GM19452 (cell line): ENCODE measurements around the gene HOXA3.

ENCODE experiments used
- ATAC-seq: cut with Tn5 transposase; IDR thresholded peaks from one replicate; pipeline ENCODE4 v1.9.1; 2021; ENCODE audit not compliant: unreplicated experiment

Gene HOXA3

DNA sequence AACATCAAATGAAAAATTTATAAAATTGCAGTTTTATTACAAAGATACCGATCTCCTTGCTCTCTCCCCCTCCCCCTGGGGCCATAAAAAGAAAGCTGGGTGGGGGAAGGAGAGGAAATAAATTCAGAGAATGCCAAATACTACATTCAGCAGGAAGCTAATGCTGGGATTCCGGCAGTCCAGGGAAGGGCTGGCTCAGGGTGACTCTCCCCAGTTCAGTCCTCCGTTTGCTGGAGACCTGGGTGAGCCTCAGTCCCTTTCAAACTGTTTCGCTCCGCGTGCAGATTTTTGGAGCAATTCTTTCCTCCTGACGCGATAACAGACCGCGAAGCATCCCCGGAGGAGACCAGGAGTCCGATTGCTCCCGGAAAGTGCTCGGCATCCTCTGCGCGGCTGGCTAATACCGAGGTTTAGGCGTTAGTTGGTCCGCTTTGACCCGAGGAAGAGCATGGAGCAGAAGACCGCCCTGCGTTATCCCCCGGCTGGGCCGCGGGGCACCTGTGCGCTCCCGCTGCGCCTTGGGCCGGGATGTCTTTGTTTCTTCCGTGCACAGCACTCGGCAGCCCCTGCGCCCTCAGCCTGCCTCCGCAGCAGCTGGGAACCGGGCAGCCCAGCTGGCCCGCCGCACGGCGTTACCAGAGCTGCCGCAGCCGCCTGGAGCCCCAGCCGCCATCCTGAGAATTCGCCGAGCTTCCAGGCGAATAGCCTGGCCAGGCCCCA, 46.0 kb downstream of the HOXA3 start:
- no peak for ATAC-seq

DNA sequence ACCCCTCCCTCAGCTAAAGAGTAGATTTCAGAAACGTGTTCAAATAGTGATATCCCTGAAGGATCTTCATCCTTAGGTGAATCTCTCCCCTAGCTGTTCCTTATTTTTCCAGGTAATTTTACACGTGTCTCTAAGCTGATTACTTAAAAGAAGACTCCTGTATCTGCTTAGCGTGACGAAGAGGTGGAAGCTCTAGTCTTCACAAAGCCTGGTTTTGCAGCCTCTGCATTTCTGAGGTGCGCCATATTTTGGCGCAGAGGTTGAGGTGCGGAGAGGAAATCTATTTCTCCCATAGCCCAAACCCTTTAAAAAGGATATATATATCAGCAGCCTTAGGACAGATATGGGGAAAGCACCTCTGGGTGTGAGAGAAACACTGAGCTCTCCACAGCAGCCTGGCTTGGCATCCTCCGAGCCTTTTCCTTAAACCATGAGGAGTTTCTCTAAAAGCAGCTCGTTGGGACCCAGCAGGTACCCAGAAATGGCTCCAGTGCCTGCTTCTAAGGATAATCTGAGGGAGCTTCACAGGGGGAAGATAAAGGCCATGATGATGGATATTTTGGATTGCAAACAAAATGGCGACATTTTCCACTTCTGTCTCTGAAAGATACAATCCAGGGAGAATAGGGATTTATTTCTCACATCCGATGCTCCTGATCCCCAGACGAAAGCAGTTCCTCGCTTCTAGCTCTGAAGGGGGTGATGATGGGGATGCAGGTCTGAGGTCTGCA, 46.9 kb downstream of the HOXA3 start:
- no peak for ATAC-seq

DNA sequence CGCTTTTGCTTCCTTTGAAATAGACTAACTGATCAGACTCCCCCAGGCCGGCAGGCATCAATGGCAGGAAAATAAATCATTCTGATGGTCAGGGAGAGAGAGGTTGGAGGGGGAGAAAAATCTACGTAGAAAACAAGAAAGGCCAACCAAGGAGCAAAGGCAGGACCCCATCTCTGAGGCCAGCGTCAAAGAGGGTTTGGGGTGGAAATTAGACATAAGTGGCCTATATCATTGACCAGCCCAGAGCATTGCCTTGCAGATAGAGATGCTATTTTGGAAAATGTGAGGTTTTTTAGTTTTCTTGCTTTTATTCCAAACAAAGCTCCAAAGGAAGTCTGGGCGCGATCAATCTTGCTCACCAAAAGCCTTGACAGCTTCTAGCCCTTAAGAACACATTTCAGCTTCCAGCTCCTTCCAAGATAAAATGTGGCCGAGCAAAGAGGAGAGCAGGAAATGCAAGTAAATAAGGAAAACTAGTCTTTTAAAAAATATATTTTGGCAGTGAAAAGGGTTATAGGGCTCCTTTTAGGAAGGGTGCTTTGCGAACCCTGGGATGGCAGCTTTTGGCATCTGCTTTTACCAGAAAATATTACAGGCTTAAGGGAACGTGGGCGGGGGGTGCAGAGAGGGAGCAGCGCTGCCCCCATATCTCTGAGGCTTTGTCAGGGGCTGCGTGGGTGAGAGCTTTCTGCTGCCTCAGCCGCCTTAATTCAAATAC, 47.9 kb downstream of the HOXA3 start:
- no peak for ATAC-seq

DNA sequence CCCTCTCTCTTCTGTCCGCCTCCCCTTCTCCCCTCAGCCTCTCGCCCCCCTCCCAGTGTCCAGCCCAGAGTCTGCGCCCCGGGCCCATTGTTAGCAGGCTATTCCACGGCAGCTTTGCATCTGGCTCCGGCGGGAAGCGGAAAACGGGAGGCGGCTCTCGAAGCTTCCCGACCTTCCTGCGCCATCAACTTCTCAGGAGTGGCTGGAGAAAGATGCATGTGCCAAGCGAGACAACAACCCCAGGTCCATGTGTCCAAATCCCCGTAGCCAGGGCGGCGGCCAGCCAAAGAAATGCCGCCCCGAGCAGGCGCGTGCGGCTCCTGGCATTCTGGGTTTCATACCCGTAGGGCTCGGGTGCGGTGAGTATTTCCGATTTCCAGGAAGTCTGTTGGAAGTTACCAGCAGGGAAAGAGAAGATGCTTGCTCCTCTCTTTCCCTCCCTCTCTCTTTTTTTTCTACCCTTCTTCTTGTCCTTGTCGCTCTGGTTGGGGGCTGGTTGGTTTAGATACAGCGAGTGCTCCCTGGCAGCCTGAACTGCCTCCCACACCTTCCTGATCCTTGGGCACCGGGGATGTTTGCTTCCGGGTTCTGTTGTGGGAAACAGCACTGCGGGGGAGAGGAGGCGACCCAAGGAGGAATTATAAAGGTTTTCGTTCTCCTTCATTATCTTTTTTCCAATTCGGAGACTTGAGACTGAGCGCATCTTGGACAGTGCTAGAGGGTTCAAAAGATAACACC, 48.7 kb downstream of the HOXA3 start:
- no peak for ATAC-seq

DNA sequence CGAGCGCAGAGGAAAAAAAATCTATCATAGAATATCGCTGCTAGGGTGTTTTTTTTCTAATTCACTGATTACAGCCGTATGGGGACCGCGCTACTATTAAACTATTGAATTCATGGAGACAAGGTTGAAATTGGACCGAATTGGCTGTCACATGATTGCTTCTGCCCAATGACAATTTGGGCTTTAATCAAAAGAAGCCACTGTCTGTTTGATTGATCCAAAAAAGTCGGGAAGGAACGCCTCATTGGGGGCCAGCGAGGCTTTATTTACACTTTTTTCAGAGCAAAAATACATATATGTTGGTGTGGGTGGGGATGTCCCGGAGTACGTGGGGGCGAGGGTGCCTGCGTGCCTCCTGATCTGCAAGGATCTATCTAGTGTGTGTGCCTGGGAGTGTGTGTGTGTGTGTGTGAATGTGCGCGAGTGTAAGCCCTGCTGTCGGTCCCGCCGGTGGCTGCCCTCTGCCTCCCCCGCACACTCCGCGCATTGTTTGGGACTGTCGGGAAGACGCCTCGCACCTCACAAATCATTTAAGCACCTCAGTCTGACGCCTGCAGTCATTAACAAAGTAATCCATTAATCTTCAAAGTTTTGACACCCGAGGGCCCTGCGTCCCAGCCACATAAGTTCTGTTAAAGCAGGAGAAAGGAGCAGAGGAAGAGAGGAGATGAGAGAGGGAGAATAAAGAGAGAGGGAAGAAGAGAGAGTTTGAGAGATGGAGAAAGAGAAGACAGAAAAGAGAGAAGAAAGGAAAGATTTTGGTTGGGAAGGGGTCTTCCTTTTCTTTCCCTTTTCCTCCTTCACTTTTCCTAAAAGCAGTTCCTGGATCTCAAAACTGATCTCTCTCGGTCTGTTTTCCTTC, 49.6 kb downstream of the HOXA3 start, which contains the start of gene HOXA2:
Gene HOXA2, minus strand, starts transcription at position 103 of the 862 bp plus-strand sequence. CDS start 183 bp downstream, outside the sequence.
- no peak for ATAC-seq

DNA sequence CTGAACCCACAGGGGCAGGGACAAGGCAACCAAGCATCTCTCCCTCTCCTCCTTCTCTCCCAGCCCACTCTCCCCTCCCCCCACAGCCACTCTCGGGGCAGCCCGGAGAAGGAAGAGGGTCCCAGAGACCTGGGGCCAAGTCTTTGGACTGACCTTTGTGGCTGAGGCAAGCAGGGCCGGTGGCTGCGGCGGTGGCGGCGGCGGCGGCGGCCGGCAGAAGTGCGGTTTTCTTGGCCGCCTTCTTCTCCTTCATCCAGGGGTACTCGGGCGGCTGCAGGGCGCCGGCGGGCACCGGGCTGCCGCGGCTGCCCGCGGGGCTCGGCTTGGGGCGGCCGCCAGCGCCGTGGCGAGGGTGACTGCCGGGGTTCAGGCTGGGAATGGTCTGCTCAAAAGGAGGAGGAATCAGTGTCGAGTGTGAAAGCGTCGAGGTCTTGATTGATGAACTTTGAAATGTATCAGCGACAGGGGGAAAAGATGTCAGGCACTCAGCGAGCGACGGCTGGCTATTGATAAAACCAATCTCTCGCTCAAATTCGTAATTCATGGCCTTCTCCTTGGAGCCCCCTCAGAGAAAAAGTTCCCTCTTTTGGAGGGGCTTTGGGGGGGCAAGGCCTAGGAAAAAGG, 50.3 kb downstream of the HOXA3 start:
- no peak for ATAC-seq

DNA sequence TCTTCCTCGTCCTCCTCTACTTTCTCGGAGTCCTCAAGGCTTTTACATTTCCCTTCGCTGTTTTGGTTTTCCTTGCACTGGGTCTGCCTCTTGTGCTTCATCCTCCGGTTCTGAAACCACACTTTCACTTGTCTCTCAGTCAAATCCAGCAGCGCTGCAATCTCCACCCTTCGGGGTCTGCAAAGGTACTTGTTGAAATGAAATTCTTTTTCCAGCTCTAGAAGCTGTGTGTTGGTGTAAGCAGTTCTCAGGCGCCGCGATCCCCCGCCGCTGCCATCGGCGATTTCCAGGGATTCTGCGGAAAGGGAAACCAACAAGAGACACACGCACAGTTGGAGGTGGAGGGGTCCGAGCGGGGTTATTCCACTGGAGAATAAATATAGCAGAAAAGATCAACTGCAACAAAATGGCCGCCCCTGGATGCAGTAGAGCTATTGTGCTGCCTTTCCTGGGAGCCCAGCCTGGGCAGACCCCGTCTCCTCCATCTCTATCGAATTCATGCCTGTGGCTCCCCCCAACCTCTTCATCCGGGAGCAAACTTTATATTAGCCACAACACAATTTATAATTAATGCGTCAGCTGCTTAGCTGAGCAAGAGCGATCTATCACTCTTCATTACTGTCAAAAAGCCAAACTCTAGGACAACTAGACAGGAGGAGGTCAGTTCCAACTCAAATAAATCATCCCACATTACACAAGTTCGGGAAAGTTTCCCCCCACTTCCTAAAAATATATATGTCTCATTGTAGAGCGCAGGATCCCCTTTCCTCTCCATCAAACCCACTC, 51.0 kb downstream of the HOXA3 start:
- ATAC-seq: no peak

DNA sequence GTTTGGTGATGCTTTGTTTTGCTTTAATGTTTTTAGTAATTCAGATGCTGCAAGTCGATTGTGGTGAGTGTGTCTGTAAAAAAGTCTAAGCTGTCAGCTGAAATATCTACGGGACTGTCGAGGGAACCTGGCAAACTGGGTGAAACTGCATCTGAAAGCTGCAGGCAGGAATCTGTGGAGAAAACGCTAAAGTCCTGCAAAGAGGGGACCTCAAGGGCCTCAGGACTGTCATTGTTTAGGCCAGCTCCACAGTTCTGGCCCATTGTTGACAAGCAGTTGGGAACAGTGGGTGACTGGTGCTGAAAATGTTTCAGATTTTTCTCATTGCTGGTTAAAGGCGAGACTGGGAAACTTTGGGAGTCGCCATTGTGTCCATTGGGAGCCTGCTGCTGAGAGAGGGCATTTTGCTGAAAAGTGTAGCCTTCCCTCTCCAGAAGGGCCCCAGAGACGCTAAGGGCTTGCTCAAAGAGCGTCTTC, 51.7 kb downstream of the HOXA3 start:
- ATAC-seq: no peak

DNA sequence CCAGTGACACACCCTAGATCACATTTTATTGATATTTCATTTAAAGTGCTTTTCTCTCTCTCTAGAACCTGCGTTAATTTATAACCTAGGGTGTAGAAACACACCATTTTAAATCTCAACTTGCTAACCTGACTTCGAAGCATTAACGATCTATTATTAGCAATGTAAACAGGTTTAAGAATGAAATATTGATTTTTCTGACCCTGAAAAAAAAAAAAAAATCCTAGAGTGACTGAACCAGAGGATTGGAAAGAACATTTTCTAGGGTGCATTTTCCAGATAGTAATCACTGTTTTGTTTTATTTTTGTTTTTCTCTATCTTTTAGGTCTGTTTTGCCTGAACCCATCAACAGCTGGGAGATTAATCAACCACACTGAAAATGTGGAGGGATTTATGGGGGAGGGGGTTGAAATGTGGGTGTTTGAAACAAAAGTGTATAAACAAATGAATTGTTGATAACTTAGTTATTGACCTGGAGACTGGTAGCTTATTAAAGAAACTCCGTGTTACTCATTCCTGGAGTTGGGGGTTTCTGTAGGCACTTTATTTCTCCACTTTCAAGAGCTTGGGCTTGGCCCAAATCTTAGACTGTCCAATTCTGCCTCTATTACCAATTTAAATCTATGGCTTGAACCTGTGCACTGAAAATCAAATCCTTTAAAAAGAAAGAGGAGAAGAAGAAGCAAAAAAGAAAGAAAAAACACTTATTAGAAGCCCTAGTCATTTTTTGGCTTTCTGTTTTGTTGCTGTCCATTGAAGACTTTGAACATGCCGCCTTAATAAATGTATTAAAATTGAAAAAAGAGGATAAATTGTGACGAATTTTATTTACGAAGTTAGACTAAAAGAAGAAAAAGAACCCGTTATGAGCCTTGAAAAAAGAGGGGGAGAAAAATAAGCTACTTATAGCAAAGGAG, 52.7 kb downstream of the HOXA3 start:
- no peak for ATAC-seq

DNA sequence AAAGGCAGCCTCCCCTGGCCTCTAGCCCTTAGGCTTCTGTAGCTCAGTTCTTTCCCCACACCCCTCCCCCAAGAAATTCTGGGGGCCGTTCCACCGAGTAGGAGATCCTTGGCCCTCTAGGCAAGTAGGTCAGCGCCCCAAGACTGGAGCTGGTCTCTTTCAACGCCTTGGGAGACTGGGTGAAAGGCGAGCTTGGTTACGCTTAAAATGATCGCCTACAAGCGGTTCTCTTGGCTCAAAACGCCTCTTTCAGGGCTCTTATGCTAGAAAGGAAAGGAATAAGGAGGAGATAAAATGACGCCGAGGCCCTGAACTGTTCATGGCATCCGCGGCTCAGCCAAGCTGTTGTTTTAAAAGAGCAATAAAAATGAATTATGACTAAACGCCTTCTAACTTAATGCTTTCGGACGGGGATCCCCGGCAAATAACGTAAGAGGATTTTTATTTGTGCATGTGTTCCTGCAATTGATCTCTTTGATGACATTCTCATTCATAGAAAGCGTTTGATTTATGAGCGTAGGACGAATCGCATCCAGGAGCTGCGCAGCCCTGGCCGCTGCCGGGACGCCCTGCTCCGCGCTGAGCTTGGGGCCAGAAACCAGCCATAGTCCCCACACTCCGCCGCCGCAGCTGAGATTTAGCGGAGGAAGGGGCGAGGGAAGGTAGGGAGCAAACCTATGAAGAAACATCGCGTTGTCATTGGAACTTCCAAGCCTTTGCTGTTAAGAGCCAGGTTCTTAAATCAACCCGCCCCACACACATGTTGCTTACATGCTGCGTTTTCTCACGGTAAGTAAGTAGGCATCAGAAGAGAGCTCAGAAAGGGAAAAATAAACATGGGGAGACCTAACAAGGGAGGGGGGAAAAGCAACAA, 53.6 kb downstream of the HOXA3 start:
- ATAC-seq: no peak

DNA sequence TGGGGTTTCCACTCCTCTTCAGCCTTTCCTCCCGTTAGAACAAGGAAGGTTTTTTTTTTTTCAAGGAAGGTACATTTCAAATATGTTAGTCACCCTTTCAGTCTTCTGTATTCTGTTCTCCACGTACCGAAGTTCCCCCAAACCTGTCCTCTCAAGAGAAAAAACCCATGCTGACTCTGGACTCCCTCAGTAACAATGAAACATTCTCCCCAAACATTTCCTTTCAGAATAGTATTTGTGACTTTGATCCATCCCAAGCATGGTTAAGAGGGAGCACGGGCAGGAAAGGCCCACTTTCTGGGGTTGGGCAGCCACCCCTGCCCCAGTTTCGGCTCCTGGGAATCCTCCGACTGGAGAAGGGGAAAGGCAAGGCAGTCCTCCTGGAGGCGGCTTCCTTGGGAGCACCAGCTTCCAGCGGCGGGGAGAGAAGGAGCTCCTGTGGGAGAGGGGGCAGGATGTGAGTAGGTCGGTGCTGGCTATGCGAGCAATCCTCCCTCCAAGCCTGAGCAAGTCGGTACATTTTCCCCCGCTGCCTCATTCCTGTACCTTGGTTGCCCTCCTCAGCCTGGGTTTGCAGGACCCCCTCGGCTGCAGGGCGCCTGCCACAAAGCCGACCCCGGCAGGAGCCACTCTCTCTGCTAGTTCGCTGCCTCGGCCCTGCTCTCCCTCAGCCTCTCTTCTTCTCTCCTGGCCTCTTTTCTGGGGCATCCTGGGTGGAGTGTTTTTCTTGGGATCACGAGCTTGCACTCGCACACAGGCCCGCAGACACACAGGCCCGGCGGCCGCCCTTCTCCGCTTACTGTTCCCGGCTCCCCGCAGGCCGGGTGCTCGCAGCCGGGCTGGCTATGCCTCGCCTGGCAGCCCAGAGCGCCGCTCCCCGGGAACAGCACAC, 54.5 kb downstream of the HOXA3 start:
- ATAC-seq: no peak

DNA sequence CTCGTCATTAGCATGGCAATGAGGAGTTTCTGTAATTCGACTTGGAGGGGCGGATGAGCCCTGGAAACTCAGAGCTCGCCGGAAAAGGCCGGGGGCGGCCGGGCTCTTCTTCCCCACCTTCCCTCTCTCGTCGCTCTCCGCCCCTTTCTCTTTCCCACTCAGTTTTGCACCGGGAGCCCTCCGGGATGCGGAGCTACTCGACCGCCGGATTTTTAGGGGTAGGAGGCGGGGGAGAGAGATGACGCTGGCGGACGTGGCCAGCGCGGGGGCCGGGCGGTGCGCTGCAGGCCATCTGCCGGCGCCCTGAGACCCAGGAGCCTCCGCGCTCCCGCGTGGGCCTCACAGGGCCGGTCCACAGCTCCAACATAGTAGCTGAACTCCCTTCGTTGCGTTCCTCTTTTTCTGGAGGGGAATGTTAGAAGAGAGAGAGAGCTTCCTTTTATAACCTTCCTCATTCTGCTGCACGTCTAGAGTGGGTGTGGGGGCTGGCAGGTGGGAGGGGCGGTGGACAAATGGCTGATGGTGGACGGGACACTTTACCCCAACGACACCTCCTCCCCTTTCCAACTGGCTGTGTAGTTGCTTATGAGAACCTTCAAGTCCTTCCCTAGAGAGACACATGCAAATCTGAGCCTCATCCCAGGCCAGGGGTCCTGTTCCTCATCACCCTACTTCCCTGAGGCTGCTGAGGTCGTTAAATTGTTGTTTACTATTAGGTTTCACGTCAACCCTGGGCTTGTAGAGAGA, 55.4 kb downstream of the HOXA3 start:
- ATAC-seq: no peak

DNA sequence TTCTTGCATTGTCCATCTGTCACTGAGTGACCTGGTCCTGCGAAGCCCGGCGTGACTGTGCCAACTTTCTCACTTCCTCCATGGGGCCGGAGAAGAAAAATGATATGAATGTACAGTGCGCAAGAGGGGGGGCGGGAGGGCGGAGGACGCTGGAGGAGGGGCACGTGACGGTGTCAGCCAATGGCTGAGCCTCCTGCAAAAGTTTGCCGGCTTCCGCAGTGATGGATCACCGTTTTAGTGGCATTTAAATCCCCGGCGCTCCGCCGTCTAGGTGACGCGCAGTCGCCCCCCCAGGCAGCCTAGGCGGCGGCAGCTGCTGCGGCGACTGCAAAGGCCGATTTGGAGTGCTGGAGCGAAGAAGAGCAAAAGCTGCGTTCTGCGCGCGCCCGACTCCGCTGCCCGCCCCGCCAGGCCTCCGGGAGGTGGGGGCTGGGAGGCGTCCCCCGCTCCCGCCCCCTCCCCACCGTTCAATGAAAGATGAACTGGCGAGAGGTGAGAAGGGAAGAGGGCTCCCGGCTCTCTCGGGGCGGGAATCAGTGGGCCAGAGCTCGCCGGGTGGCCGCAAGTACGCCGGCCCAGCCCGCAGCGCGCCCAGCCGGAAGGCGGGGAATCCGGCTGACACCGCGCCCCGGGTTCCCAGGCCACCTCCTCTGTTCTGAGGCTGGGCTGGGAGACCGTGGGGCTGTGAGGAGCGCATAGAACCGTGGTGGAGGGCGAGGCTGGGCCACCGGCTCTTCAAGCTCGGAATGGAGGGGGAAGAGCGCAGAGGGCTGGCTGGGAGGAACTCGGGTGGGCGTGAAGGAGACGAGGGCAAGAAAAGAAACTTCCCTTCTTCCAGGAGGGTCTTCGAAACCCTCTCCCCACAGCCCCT, 56.3 kb downstream of the HOXA3 start, which contains the start of gene HOXA1:
Gene HOXA1, minus strand, starts transcription at position 104 of the 871 bp plus-strand sequence. Its CDS starts 88 bp downstream, at position 16.
- peak; percentile 92 for ATAC-seq
